Left lung (tissue), 10 donors: ENCODE results near the gene UBE2Q1. TPM values are rescaled to one million over a fixed set of nuclear protein-coding genes. Genes with fewer than 3 reads are reported as not detected.

ENCODE experiments used
- ATAC-seq: fragments of 200-7000 bp; cut with Tn5 transposase; one replicate; pipeline ENCODE4 v1.9.1; 2020; ENCODE audit warnings: moderate library complexity
- DNase-seq, 4 donors: peaks; one replicate each; pipeline ENCODE4 v3.0.0-alpha.2; 2013 to 2020
- H3K27ac ChIP-seq, 2 donors: fragments of 200-600 bp; sonication (generic) in 1 of 2; one replicate each; pipeline versions ENCODE4 v1.5.0 to v1.8.0; 2020 to 2021
- H3K27me3 ChIP-seq, 2 donors: fragments of 200-600 bp; sonication (generic) in 1 of 2; one replicate each; pipeline versions ENCODE4 v1.5.0 to v1.8.0; 2020 to 2021
- H3K36me3 ChIP-seq, 2 donors: fragments of 200-600 bp; sonication (generic) in 1 of 2; one replicate each; pipeline versions ENCODE4 v1.5.0 to v1.8.0; 2020 to 2021
- H3K4me1 ChIP-seq, 2 donors: fragments of 200-600 bp; one replicate each; pipeline ENCODE4 v1.8.0; 2021
- H3K4me3 ChIP-seq, 2 donors: fragments of 200-600 bp; sonication (generic) in 1 of 2; one replicate each; pipeline versions ENCODE4 v1.5.0 to v1.8.0; 2020 to 2021; ENCODE audit warnings: mild to moderate bottlenecking in 1 of 2
- H3K9me3 ChIP-seq, 2 donors: fragments of 200-600 bp; sonication (generic) in 1 of 2; one replicate each; pipeline versions ENCODE4 v1.5.0 to v1.8.0; 2020 to 2021
- CTCF ChIP-seq, 2 donors: fragments of 200-600 bp; sonication (generic) in 1 of 2; IDR thresholded peaks; one replicate each; pipeline versions ENCODE4 v1.5.0 to v1.8.0; 2021; ENCODE audit warnings: antibody characterized with exemption in 2 of 2
- intact Hi-C, 2 donors: fragments of 100-400 bp; cut with DNase I; formaldehyde crosslinking; loops; one replicate each; pipeline versions ENCODE4 v1.11.2 to v1.14.2; 2022
- polyA plus RNA-seq, 6 donors: library from polyadenylated mRNA; unstranded; fragments of 120-200 nt; gene quantifications; one replicate each; pipeline ENCODE4 v1.2.1, GENCODE V29; 2013; ENCODE audit not compliant: insufficient read length in 6 of 6
- total RNA-seq, 2 donors: library from RNA; stranded (reverse); fragmentation: NEBNext Ultra II Directional; extraction: Animal tissue kit (Norgen Biotek cat#: 25700); gene quantifications; one replicate each; pipeline ENCODE4 v1.2.1, GENCODE V29; 2021
- donor health status: DM: no; HTN: yes; CAD: no.
- donor health status: DM: no; HTN: no; CAD: no.

UBE2Q1 gene
- total and polyA plus RNA-seq, 8 donors = 87.0 to 104 (median 100) TPM

- Histone ChIP-seq H3K27me3 (no peaks in the 10 kb centered on the region), H3K9me3 (no peaks in the 10 kb centered on the region), H3K36me3 (peaks cover 0 to 22% of the 10 kb centered on the region in 2 donors), H3K4me3 (peak overlapping the region in 1 of 2 donors; percentile 87), H3K27ac (peak overlapping the region in 1 of 2 donors; percentile 18), H3K4me1 (peaks cover 21 to 55% of the 10 kb centered on the region in 2 donors)
- no peak for TF ChIP-seq CTCF (IDR thresholded peaks at IDR 0.05)
- intact Hi-C loops = no loop called here
- ATAC-seq (no peak), DNase-seq (no peak)
These were observed 47.1 kb upstream of the UBE2Q1 start for GRCh38 chr1:154605534-154605933.

- peaks cover 0 to 44% of the 10 kb centered on the region in 2 donors for H3K36me3 ChIP-seq
- DNase-seq (no peak), ATAC-seq (no peak)
- H3K4me3 ChIP-seq = no peak overlapping the region
- no peak for TF ChIP-seq CTCF (IDR thresholded peaks at IDR 0.05)
- H3K4me1 ChIP-seq = peaks cover 23 to 61% of the 10 kb centered on the region in 2 donors
- intact Hi-C loops = no loop called here
- no peaks in the 10 kb centered on the region for H3K9me3 ChIP-seq
- H3K27me3 ChIP-seq = no peaks in the 10 kb centered on the region
- H3K27ac ChIP-seq = no peak overlapping the region
These were observed 44.9 kb upstream of the UBE2Q1 start for GRCh38 chr1:154603317-154603716.

- Histone ChIP-seq H3K9me3 (no peaks in the 10 kb centered on the region), H3K4me3 (no peak overlapping the region), H3K27me3 (no peaks in the 10 kb centered on the region), H3K4me1 (peaks cover 6 to 37% of the 10 kb centered on the region in 2 donors), H3K27ac (no peak overlapping the region), H3K36me3 (peaks cover 0 to 80% of the 10 kb centered on the region in 2 donors)
- DNase-seq (no peak), ATAC-seq (peak; percentile 14)
- intact Hi-C loops = no loop called here
- TF ChIP-seq CTCF (IDR thresholded peaks at IDR 0.05) = no peak
These were observed 41.2 kb upstream of the UBE2Q1 start for GRCh38 chr1:154599658-154600057.

GRCh38 chr1:154598871-154599635 is 40.6 kb upstream of the UBE2Q1 start:
- TF ChIP-seq CTCF (IDR thresholded peaks at IDR 0.05) = no peak
- H3K36me3 ChIP-seq = peaks cover 0 to 87% of the 10 kb centered on the region in 2 donors
- H3K27me3 ChIP-seq = no peaks in the 10 kb centered on the region
- DNase-seq (no peak), ATAC-seq (no peak)
- intact Hi-C loops = no loop called here
- H3K4me1 ChIP-seq = peaks cover 6 to 30% of the 10 kb centered on the region in 2 donors
- H3K27ac ChIP-seq = no peak overlapping the region
- no peak overlapping the region for H3K4me3 ChIP-seq
- H3K9me3 ChIP-seq = no peaks in the 10 kb centered on the region

GRCh38 chr1:154595621-154596020 is 37.2 kb upstream of the UBE2Q1 start:
- Histone ChIP-seq H3K27me3 (no peaks in the 10 kb centered on the region), H3K4me1 (peaks cover 2 to 15% of the 10 kb centered on the region in 2 donors), H3K9me3 (no peaks in the 10 kb centered on the region), H3K27ac (no peak overlapping the region), H3K36me3 (peaks cover 0 to 100% of the 10 kb centered on the region in 2 donors), H3K4me3 (no peak overlapping the region)
- DNase-seq = no peak
- peak; percentile 42 for ATAC-seq
- TF ChIP-seq CTCF (IDR thresholded peaks at IDR 0.05) = no peak
- intact Hi-C loops = no loop called here
